GM12892 (cell line): ENCODE results near the gene SLC8B1.

Experiments used
- DNase-seq: peaks from one replicate; pipeline ENCODE4 v3.0.0; 2011; ENCODE audit not compliant: insufficient read length
- FAIRE-seq: peaks from 2 replicates; lab custom pipeline; 2011; peaks lifted over from hg19 to GRCh38; lab: Jason Lieb, UNC
- POLR2A ChIP-seq: IDR thresholded peaks from 2 replicates; pipeline ENCODE4 v1.6.1; 2011; ENCODE audit warnings: low read depth, low read length, control low read depth
- POLR2AphosphoS5 ChIP-seq: IDR thresholded peaks from 2 replicates; pipeline ENCODE4 v1.6.1; 2011; ENCODE audit warnings: low read depth, low read length, control low read depth
- TAF1 ChIP-seq: IDR thresholded peaks from 2 replicates; pipeline ENCODE4 v1.6.1; 2011; ENCODE audit warnings: low read depth, mild to moderate bottlenecking, control low read depth, low read length, borderline replicate concordance

Gene SLC8B1

DNA sequence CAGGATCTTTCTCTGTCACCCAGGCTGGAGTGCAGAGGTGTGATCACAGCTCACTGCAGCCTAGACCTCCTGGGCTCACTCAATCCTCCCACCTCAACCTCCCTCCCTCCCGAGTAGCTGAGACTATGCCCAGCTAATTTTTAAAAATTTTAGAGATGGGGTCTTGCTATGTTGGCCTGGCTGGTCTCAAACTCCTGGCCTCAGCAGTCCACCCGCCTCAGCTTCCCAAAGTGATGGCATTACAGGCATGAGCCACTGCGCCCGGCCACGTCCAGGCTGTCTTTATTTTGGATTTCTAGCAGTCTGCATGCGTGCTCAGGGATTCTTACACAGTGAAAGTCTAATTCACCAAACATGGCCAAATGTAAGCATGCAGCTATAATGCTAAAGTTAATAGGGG is 17.8 kb downstream of the SLC8B1 start:
- DNase-seq (no peak), FAIRE-seq (no peak)
- TF ChIP-seq TAF1 (no peak), POLR2AphosphoS5 (no peak), POLR2A (no peak)

DNA sequence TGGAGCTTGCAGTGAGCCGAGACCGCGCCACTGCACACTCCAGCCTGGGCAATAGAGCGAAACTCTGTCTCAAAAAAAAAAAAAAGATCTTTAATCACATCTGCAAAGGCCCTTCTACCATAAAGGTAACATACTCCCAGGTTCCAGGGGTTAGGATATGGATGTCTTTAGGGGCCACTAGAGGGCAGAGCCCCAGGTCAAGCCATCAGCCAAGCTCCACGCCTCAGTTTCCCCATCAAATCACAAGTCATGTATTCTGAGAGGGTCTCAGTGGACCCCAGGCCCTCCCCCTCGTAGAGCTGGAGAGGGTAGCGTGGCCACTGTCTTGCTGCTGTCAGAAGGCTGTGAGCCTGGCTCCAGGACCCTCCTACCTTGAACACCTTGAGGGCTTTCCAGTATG is 18.8 kb downstream of the SLC8B1 start:
- FAIRE-seq (no peak), DNase-seq (no peak)
- TF ChIP-seq POLR2A = no peak
- TF ChIP-seq POLR2AphosphoS5 = no peak
- no peak for TF ChIP-seq TAF1

DNA sequence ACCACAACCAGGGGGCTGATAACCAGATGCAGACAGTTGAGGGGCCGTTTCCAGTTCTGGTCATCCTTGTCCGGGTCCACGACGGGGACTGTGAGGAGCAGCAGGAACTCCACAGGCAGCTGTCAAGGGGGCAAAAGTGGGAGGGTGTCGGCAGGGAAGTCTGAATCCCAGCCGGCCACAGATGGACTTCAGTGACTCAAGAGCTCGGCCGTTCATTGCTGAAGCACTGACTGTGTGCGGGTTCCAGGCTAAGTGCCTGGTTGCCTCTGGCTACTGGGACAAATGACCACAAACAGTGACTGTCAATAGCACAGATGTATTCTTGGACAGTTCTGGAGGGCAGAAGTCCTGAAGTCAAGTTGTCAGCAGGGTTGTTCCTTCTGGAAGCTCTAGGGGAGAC is 19.6 kb downstream of the SLC8B1 start:
- FAIRE-seq = no peak
- TF ChIP-seq TAF1 = no peak
- no peak for TF ChIP-seq POLR2A
- no peak for TF ChIP-seq POLR2AphosphoS5
- DNase-seq = no peak

DNA sequence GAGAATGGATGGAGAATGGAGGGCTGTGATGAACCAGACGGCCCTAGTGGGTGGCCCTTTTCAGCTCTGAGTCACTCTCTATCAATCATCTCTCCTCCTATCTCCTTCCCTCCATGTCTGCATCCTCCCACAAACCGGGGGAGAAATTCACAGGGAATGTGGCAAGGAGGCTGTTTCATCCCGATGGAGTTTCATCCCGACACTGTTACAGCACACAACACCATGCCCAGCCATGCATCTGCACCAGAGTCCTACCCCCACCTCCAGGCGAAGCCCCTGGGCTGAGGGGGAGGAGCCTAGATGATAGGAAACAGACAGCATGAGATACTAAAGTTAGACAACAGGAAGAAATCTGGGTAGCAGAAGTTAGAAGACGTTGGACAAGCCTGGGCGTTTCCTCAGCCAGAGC is 20.8 kb downstream of the SLC8B1 start:
- no peak for FAIRE-seq
- TF ChIP-seq POLR2A (no peak), POLR2AphosphoS5 (no peak), TAF1 (no peak)
- no peak for DNase-seq

DNA sequence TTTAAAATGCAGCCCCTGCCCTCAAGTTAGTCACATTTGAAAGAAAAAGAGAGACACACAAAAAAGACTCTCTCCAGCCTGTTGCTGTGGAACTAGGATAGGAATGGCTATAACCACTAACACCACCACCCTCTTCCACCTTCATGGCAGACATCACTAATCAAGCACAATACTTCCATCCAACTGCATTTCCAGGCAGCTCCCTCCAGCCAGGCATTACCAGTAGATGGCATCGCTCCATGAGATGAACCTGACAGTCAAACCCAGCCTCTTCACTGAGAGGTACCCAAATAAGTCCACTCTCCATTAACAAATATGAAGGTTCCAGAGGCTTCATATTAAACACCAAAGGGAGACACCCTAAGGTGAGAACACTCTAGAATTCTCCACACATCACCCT is 24.4 kb downstream of the SLC8B1 start:
- DNase-seq (no peak), FAIRE-seq (no peak)
- TF ChIP-seq TAF1 (no peak), POLR2A (no peak), POLR2AphosphoS5 (no peak)

DNA sequence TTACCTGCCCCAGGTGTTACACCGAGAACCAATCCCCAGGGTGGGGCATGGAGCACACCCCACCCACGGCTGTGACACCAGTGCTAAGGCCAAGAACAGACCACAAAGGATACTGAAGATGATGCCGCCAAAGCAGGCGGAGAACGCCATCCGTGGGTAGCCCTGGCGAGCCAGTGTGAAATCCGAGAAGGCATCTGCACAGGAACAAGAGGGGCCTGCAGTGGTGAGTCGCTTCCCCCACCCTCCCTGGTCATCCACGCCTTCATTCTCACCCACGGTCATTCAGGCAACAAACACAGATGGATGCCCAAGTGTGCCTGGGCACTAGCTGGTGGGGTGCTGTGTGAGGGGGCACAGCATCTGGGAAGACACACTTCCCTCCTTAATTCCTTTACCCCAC is 28.5 kb downstream of the SLC8B1 start:
- no peak for DNase-seq
- no peak for FAIRE-seq
- no peak for TF ChIP-seq POLR2A
- no peak for TF ChIP-seq TAF1
- TF ChIP-seq POLR2AphosphoS5 = no peak

DNA sequence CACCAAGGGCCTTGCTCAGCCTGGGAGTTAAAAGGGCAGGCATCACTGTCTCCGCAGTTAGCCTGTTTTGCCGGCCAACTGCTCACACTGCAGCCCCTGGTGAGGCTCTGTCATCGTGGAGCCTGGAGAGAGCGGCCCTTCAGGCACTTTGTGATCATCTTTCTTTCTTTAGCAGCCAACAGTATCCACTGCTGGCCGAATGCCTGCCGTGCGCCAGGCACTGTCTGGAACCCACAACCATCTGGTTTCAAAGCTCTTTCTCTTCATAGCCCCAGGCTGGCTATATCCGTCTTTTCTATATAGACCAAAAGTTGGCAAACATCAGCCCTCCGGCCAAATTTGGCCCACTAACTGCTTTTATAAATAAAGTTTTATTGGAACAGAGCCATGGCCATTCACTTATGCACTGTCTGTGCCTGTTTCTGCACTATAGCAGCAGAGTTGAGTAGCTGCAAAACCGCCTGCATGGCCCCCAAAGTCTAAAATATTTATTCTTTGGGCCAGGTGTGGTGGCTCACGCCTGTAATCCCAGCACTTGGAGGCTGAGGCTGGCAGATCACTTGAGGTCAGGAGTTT is 29.5 kb downstream of the SLC8B1 start:
- no peak for TF ChIP-seq TAF1
- no peak for TF ChIP-seq POLR2AphosphoS5
- TF ChIP-seq POLR2A = no peak
- no peak for DNase-seq
- FAIRE-seq = no peak

DNA sequence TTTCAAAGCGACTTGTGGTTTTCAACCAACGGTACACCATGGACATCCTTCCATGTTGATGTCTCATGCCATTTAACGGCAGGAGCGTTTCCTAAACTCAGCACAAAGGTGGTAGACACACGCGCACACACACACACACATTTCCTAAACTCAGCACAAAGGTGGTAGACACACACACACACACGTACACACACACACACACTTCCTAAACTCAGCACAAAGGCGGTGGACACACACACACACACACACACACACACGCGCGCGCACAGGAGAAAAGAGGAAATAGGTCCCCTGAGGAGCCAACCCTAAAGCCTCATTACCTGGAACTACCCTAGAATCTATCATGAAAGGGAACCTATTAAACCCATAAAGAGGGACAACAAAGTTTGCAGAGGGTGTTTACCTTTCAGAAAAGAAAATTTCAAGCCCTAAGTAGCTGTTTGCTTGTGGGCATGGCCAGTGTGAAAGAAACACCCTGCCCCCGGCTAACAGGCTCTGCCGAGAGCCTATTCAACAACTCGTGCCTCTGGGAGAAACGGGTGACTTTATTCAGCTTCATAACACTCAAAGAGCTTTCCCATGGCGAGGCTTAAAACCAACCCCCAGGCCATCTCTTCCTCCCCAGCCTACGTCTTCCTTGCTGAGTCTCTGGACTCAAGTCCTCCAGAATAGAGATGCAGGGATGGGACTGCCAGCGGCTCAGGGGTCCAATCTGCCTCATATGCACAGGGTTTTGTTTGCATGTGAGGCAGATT is 31.8 kb downstream of the SLC8B1 start:
- TF ChIP-seq TAF1 (no peak), POLR2AphosphoS5 (no peak), POLR2A (no peak)
- DNase-seq = no peak
- no peak for FAIRE-seq

DNA sequence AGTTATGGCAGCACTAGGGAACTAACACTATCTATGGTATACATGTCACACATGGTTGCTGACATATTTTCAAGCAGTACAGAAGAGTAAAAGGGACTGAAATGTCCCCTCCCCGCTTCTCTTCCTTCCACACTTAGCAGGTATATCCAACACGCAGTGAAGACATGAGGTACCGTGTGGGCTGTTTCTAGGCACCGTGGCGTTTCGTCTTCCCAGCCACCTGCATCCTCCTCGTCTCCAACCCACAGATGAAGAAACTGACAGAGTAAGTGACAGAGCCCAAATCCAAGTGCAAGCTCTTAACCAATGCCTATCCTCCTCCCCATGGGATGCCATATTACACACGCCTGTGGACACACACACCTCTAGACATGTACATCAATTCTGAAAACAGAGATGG is 32.4 kb downstream of the SLC8B1 start:
- DNase-seq = no peak
- no peak for FAIRE-seq
- TF ChIP-seq TAF1 = no peak
- TF ChIP-seq POLR2AphosphoS5 = no peak
- TF ChIP-seq POLR2A = no peak

DNA sequence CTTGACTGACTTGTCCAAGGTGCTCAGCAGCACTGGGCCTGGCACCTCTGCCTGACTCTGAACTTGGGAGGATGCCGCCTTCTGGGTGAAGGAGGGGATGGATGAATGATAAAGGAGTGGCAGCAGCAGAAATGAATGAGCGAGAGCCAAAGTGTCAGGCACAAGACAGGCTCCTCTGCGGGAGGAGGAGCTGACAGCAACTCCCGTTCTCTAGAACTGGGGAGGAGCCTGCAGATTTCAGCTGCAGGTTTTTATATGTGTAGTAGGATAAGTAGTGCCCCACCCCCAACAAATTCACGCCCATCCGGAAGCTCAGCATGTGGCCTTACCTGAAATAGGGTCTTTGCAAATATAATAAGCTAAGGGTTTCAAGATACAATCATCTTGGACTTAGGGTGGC is 33.1 kb downstream of the SLC8B1 start:
- no peak for FAIRE-seq
- no peak for DNase-seq
- no peak for TF ChIP-seq POLR2A
- TF ChIP-seq POLR2AphosphoS5 = no peak
- no peak for TF ChIP-seq TAF1

DNA sequence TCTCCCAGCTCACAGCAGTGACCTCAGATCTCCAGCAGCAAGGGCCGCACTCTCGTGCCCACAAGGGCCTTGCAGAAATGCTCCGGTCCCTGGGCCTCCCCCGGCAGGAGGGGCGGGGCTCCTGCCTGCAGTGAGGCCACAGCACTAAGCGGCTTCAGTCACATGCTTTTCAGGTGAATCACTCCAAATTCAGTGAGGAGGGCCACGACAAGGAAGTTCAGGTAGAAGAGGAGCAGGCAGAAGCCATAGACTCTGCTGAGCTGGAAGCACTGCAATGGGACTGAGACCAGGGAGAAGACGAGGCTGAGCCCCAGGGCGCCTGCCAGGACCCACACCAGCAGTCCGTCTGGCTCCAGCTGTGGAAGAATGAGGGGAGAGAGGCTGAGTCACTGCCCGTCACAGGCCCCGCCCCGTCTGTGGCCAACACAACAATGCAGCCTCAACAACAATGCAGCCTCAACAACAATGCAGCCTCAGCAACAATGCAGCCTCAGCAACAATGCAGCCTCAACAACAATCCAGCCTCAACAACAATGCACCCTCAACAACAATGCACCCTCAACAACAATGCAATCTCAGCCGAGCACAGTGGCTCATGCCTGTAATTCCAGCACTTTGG is 35.2 kb downstream of the SLC8B1 start:
- FAIRE-seq = no peak
- no peak for TF ChIP-seq TAF1
- no peak for TF ChIP-seq POLR2A
- no peak for TF ChIP-seq POLR2AphosphoS5
- DNase-seq = no peak

DNA sequence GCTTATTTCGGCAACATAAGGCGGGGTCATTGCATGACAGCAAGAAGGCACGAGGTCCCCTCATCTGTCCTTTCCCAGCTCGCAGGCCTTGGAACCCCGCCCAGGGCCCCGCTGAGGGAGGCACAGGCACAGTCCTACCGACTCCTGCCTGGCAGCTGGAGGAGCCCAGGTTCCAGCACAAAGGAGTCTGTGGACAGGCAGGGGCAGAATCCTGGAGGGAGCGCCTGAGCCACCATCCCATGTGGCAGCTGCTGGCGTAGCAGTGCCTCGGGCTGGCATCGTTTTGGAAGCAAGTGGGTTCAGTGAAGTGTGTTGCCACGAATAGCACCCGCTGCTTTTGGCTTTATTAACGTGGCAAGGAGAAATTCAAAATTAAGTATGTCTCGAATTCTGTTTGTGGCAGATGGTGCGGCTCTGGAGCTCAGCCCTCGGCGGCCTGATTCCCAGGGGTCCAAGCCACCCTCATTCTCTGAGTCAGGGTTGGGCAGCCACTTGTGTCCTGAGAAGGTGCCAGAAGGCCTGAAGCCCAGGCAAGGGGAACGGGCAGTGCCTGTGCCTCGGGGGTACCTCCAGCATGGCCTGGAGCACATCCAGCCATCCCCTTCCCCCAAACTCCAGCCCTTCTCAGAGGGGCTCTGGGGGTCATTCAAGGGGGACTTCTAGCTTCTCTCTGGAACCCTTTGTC is 35.9 kb downstream of the SLC8B1 start:
- TF ChIP-seq TAF1 (no peak), POLR2A (no peak), POLR2AphosphoS5 (no peak)
- no peak for FAIRE-seq
- no peak for DNase-seq
